Trophoblast cell (in vitro differentiated cells and primary cell): Measurements from ENCODE around the gene ADAMTSL1.

ENCODE experiments used
- DNase-seq, 2 donors: peaks; one replicate each; pipeline ENCODE4 v3.0.0-alpha.2; 2016
- H2AFZ ChIP-seq: 2 replicates; pipeline ENCODE4 v1.6.1; 2013; ENCODE audit warnings: low read length, moderate library complexity, mild to moderate bottlenecking; ENCODE audit not compliant: insufficient read depth, poor library complexity
- H2AK5ac ChIP-seq: 2 replicates; pipeline ENCODE4 v1.6.1; 2013; ENCODE audit warnings: mild to moderate bottlenecking, low read length
- H2BK120ac ChIP-seq: 2 replicates; pipeline ENCODE4 v1.6.1; 2013; ENCODE audit warnings: low read length, mild to moderate bottlenecking, moderate library complexity; ENCODE audit not compliant: insufficient read depth, poor library complexity
- H2BK12ac ChIP-seq: 2 replicates; pipeline ENCODE4 v1.6.1; 2013; ENCODE audit warnings: mild to moderate bottlenecking, low read length, moderate library complexity
- H2BK5ac ChIP-seq: 2 replicates; pipeline ENCODE4 v1.6.1; 2013; ENCODE audit warnings: low read length, low read depth, moderate library complexity, mild to moderate bottlenecking; ENCODE audit not compliant: poor library complexity
- H3K14ac ChIP-seq: 2 replicates; pipeline ENCODE4 v1.6.1; 2013; ENCODE audit warnings: mild to moderate bottlenecking, low read length
- H3K18ac ChIP-seq: 2 replicates; pipeline ENCODE4 v1.6.1; 2013; ENCODE audit warnings: mild to moderate bottlenecking, low read length
- H3K23ac ChIP-seq: 2 replicates; pipeline ENCODE4 v1.6.1; 2013; ENCODE audit warnings: low read length
- H3K27ac ChIP-seq: 2 replicates; pipeline ENCODE4 v1.5.1; 2013; ENCODE audit warnings: low read depth, mild to moderate bottlenecking, inconsistent platforms, low read length, moderate library complexity
- H3K27me3 ChIP-seq: 2 replicates; pipeline ENCODE4 v1.6.1; 2013; ENCODE audit warnings: inconsistent platforms, mild to moderate bottlenecking, low read length, moderate library complexity; ENCODE audit not compliant: insufficient read depth
- H3K36me3 ChIP-seq, 2 experiments: 1 replicate in 1 of 2; 2 replicates in 1 of 2; pipeline ENCODE4 v1.6.1; 2013; ENCODE audit warnings: low read length in 2 of 2, mild to moderate bottlenecking in 2 of 2, moderate library complexity in 1 of 2; ENCODE audit not compliant: insufficient read depth in 2 of 2, control insufficient read depth in 1 of 2
- H3K4ac ChIP-seq: 2 replicates; pipeline ENCODE4 v1.6.1; 2013; ENCODE audit warnings: low read depth, mild to moderate bottlenecking, low read length, moderate library complexity
- H3K4me1 ChIP-seq, 2 experiments: 1 replicate in 1 of 2; 2 replicates in 1 of 2; pipeline ENCODE4 v1.6.1; 2013; ENCODE audit warnings: low read length in 2 of 2, mild to moderate bottlenecking in 2 of 2, moderate library complexity in 1 of 2; ENCODE audit not compliant: insufficient read depth in 2 of 2, control insufficient read depth in 1 of 2
- H3K4me2 ChIP-seq: 2 replicates; pipeline ENCODE4 v1.6.1; 2013; ENCODE audit warnings: inconsistent platforms, mild to moderate bottlenecking, low read length, moderate library complexity
- H3K4me3 ChIP-seq: 2 replicates; pipeline ENCODE4 v1.5.1; 2013; ENCODE audit warnings: mild to moderate bottlenecking, low read depth, low read length, inconsistent platforms
- H3K79me1 ChIP-seq: one replicate; pipeline ENCODE4 v1.6.1; 2013; ENCODE audit warnings: low read length
- H3K79me2 ChIP-seq: 2 replicates; pipeline ENCODE4 v1.6.1; 2013; ENCODE audit warnings: low read length, mild to moderate bottlenecking; ENCODE audit not compliant: control insufficient read depth, insufficient read depth, poor library complexity
- H3K9ac ChIP-seq: 2 replicates; pipeline ENCODE4 v1.6.1; 2013; ENCODE audit warnings: mild to moderate bottlenecking, low read length
- H3K9me3 ChIP-seq: 2 replicates; pipeline ENCODE4 v1.6.1; 2013; ENCODE audit warnings: low read depth, mild to moderate bottlenecking, control low read depth, inconsistent platforms, low read length; ENCODE audit not compliant: insufficient read depth
- H4K12ac ChIP-seq: 2 replicates; pipeline ENCODE4 v1.6.1; 2013; ENCODE audit warnings: low read depth, mild to moderate bottlenecking, low read length, moderate library complexity
- H4K8ac ChIP-seq: 2 replicates; pipeline ENCODE4 v1.6.1; 2013; ENCODE audit warnings: low read depth, mild to moderate bottlenecking, low read length, moderate library complexity
- H4K91ac ChIP-seq: one replicate; pipeline ENCODE4 v1.6.1; 2013; ENCODE audit warnings: low read depth, mild to moderate bottlenecking, low read length, moderate library complexity
- WGBS: extraction: QIAGEN DNeasy Blood & Tissue Kit; methylation state at CpG from one replicate; pipeline ENCODE4 v1.1.7; 2013; ENCODE audit warnings: missing lambda C conversion rate; ENCODE audit not compliant: insufficient read length, insufficient coverage; ENCODE audit errors: extremely low coverage; 5-methylcytosine and 5-hydroxymethylcytosine counted together

ADAMTSL1 gene

DNA sequence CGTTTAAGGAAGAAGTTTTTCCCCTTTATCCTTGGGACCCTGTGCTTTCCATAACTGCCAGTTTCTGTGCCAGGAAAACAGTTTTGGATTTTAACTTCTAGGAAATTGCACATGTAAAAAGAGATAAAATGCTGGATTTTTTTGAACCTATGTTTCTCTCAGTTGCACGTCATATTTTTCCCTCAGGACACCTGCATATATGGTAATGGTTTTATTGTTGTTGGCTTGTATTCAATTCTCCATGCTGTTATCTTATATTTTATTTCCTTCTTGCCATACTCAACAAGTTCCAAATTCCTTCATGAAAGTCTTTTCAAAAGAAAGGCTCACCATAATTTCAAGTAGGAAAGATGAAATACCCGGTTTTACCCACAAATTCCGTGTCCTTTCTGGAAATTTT is 7.9 kb upstream of the ADAMTSL1 start:
- Histone ChIP-seq H3K23ac (no peak overlapping the region), H3K9me3 (no peaks in the 10 kb centered on the region), H2BK5ac (no peak overlapping the region), H2BK12ac (no peak overlapping the region), H3K36me3 (no peaks in the 10 kb centered on the region), H2AK5ac (no peak overlapping the region), H3K4me1 (no peaks in the 10 kb centered on the region), H3K18ac (no peak overlapping the region), H3K9ac (no peak overlapping the region), H4K91ac (no peak overlapping the region), H2AFZ (no peak overlapping the region), H4K12ac (no peak overlapping the region), H4K8ac (no peak overlapping the region), H3K4ac (no peak overlapping the region), H2BK120ac (no peak overlapping the region), H3K14ac (no peak overlapping the region), H3K4me2 (no peak overlapping the region), H3K79me2 (no peaks in the 10 kb centered on the region), H3K79me1 (no peaks in the 10 kb centered on the region), H3K27me3 (no peaks in the 10 kb centered on the region), H3K4me3 (no peak overlapping the region), H3K27ac (no peak overlapping the region)
- no CpG with 5 or more reads among the region's 4 CpGs for WGBS
- DNase-seq = no peak

DNA sequence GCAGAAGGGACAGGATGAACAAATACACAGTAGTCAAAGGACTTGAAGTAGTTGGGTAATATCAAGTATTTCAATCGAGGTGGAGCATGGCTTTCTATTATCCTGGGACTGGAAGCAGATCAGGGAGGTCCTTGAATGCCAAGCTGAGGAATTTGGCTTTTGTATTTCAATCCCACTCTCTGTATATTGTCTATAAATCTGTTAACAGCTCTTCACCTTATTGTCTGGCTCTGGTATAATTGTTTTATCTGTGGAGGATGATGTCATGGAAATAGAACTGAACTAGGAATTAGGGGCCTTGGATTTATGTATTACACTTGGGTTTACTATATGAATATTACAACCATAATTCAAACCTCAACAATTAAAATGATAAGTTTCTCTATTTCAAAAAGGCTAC is 6.3 kb upstream of the ADAMTSL1 start:
- Histone ChIP-seq H4K91ac (no peak overlapping the region), H4K8ac (no peak overlapping the region), H3K4me3 (no peak overlapping the region), H3K18ac (no peak overlapping the region), H2BK12ac (no peak overlapping the region), H4K12ac (no peak overlapping the region), H2BK5ac (no peak overlapping the region), H3K9me3 (no peaks in the 10 kb centered on the region), H3K27ac (no peak overlapping the region), H3K4ac (no peak overlapping the region), H3K79me2 (no peaks in the 10 kb centered on the region), H2AK5ac (no peak overlapping the region), H3K4me2 (no peak overlapping the region), H2BK120ac (no peak overlapping the region), H3K36me3 (no peaks in the 10 kb centered on the region), H2AFZ (no peak overlapping the region), H3K79me1 (no peaks in the 10 kb centered on the region), H3K14ac (no peak overlapping the region), H3K27me3 (no peaks in the 10 kb centered on the region), H3K9ac (no peak overlapping the region), H3K4me1 (no peaks in the 10 kb centered on the region), H3K23ac (no peak overlapping the region)
- no peak for DNase-seq
- no CpG with 5 or more reads among the region's 1 CpG for WGBS

DNA sequence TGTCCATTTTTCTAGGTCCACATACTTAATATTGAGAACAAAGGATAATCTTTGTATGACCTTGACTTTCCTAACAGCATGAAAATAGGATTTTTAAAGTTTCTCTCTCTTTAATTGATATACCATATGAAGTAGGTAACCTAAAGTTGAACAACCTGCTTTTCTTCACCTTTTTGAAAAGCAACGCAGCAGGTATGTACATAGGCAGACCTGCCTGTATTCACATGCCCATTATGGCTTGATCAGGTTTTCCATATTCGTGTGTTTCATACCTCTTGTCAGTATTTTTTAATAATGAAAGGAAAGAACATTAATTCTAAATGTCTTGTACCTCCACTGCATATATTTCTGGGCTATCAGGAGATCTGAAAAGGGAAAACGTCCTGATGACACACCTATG is 1.5 kb upstream of the ADAMTSL1 start:
- no peak overlapping the region for H2BK5ac ChIP-seq
- no peak overlapping the region for H3K9ac ChIP-seq
- no peaks in the 10 kb centered on the region for H3K36me3 ChIP-seq
- no peak for DNase-seq
- no peak overlapping the region for H3K23ac ChIP-seq
- H2AK5ac ChIP-seq = no peak overlapping the region
- H4K91ac ChIP-seq = no peak overlapping the region
- no peaks in the 10 kb centered on the region for H3K4me1 ChIP-seq
- H3K18ac ChIP-seq = no peak overlapping the region
- no peak overlapping the region for H2BK120ac ChIP-seq
- H3K9me3 ChIP-seq = no peaks in the 10 kb centered on the region
- no peak overlapping the region for H3K4me2 ChIP-seq
- WGBS = no CpG with 5 or more reads among the region's 3 CpGs
- H2BK12ac ChIP-seq = no peak overlapping the region
- no peak overlapping the region for H4K8ac ChIP-seq
- no peak overlapping the region for H3K4ac ChIP-seq
- H2AFZ ChIP-seq = no peak overlapping the region
- H3K79me1 ChIP-seq = no peaks in the 10 kb centered on the region
- no peak overlapping the region for H3K4me3 ChIP-seq
- no peak overlapping the region for H3K27ac ChIP-seq
- H4K12ac ChIP-seq = no peak overlapping the region
- no peak overlapping the region for H3K14ac ChIP-seq
- H3K79me2 ChIP-seq = no peaks in the 10 kb centered on the region
- no peaks in the 10 kb centered on the region for H3K27me3 ChIP-seq

DNA sequence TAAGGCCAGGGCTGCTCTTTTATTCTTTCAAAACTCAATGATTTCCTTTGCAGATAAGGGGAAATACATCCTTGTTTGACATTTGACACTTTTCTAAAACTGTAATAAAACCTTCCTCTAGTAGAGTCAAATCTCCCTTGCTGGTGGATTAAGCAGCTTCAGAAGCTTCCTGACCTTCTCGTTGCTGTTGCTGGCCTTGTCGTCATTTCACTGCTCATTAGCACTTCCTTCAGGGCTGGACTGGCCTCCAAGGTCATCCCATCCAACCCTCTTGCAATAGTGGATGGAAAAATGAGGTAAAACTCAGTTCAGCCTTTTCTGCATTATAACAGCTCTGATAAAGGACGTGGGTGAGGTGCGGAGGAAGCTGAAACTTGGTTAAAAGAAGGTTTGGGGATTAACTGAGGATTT is 1.1 kb upstream of the ADAMTSL1 start:
- Histone ChIP-seq H3K23ac (no peak overlapping the region), H3K14ac (no peak overlapping the region), H3K18ac (no peak overlapping the region), H4K12ac (no peak overlapping the region), H3K4me3 (no peak overlapping the region), H3K79me2 (no peaks in the 10 kb centered on the region), H3K36me3 (no peaks in the 10 kb centered on the region), H2BK12ac (no peak overlapping the region), H3K27ac (no peak overlapping the region), H3K4me2 (no peak overlapping the region), H2AK5ac (no peak overlapping the region), H3K4me1 (no peaks in the 10 kb centered on the region), H3K4ac (no peak overlapping the region), H2BK5ac (no peak overlapping the region), H4K91ac (no peak overlapping the region), H2BK120ac (no peak overlapping the region), H2AFZ (no peak overlapping the region), H4K8ac (no peak overlapping the region), H3K9ac (no peak overlapping the region), H3K27me3 (no peaks in the 10 kb centered on the region), H3K79me1 (no peaks in the 10 kb centered on the region), H3K9me3 (no peaks in the 10 kb centered on the region)
- no peak for DNase-seq
- no CpG with 5 or more reads among the region's 4 CpGs for WGBS
